ENCODE results near the gene BRPF1. TPM values are rescaled to one million over a fixed set of nuclear protein-coding genes. Genes with fewer than 3 reads are reported as not detected.

The BRPF1 gene
- polyA plus RNA-seq, 1 donor from 2014 or later = 14.9 TPM

- no peak overlapping the region for H3K9ac ChIP-seq (ENCODE audit: low read length)
- no peaks in the 10 kb centered on the region for H3K9me3 ChIP-seq (ENCODE audit: low read length)
- no peak overlapping the region for H3K27ac ChIP-seq (ENCODE audit: low read length)
- H3K79me2 ChIP-seq (replicated peaks; ENCODE audit: insufficient read depth, low read length) = no peaks in the 10 kb centered on the region
- H3K4me3 ChIP-seq (ENCODE audit: low read length) = no peak overlapping the region
- H3F3A ChIP-seq (ENCODE audit: insufficient read depth, low read length, poor library complexity, severe bottlenecking) = no peaks in the 10 kb centered on the region
- no peak overlapping the region for H2AFZ ChIP-seq (ENCODE audit: low read depth, low read length)
- H3K4me2 ChIP-seq (ENCODE audit: low read length) = no peak overlapping the region
- H3K36me3 ChIP-seq (ENCODE audit: insufficient read depth, low read length) = no peaks in the 10 kb centered on the region
- no peaks in the 10 kb centered on the region for H4K20me1 ChIP-seq (ENCODE audit: insufficient read depth)
- TF ChIP-seq REST (IDR thresholded peaks at IDR 0.05; ENCODE audit: borderline replicate concordance) (no peak), MXI1 (conservative IDR thresholded peaks at IDR 0.05; ENCODE audit: poor library complexity, severe bottlenecking) (no peak), SMC3 (conservative IDR thresholded peaks at IDR 0.05; ENCODE audit: poor library complexity) (no peak), RAD21 (conservative IDR thresholded peaks at IDR 0.05) (no peak), TAF1 (IDR thresholded peaks at IDR 0.05; ENCODE audit: low read depth) (no peak), CTCF (IDR thresholded peaks at IDR 0.05; ENCODE audit: poor library complexity, severe bottlenecking) (no peak), EZH2 (IDR thresholded peaks at IDR 0.05; ENCODE audit: borderline replicate concordance, insufficient read depth, low read length, poor library complexity, severe bottlenecking) (no peak), EP300 (conservative IDR thresholded peaks at IDR 0.05; ENCODE audit: poor library complexity, severe bottlenecking) (no peak), POLR2AphosphoS5 (IDR thresholded peaks at IDR 0.05) (no peak)
- no peaks in the 10 kb centered on the region for H3K9me2 ChIP-seq (ENCODE audit: insufficient read depth, low read length)
- no peaks in the 10 kb centered on the region for H3K27me3 ChIP-seq (ENCODE audit: insufficient read depth, low read depth, low read length)
Measured at GRCh38 chr3:9682096-9682495, 49.4 kb upstream of the BRPF1 start.

- no peak for TF ChIP-seq POLR2AphosphoS5 (IDR thresholded peaks at IDR 0.05)
- TF ChIP-seq SMC3 (conservative IDR thresholded peaks at IDR 0.05; ENCODE audit: poor library complexity) = no peak
- no peak for TF ChIP-seq EZH2 (IDR thresholded peaks at IDR 0.05; ENCODE audit: borderline replicate concordance, insufficient read depth, low read length, poor library complexity, severe bottlenecking)
- no peak for TF ChIP-seq TAF1 (IDR thresholded peaks at IDR 0.05; ENCODE audit: low read depth)
- no peak for TF ChIP-seq REST (IDR thresholded peaks at IDR 0.05; ENCODE audit: borderline replicate concordance)
- no peak for TF ChIP-seq RAD21 (conservative IDR thresholded peaks at IDR 0.05)
- TF ChIP-seq EP300 (conservative IDR thresholded peaks at IDR 0.05; ENCODE audit: poor library complexity, severe bottlenecking) = no peak
- TF ChIP-seq CTCF (IDR thresholded peaks at IDR 0.05; ENCODE audit: poor library complexity, severe bottlenecking) = no peak
- TF ChIP-seq MXI1 (conservative IDR thresholded peaks at IDR 0.05; ENCODE audit: poor library complexity, severe bottlenecking) = no peak
- Histone ChIP-seq H3K9ac (ENCODE audit: low read length) (no peak overlapping the region), H3F3A (ENCODE audit: insufficient read depth, low read length, poor library complexity, severe bottlenecking) (no peaks in the 10 kb centered on the region), H3K9me3 (ENCODE audit: low read length) (no peaks in the 10 kb centered on the region), H4K20me1 (ENCODE audit: insufficient read depth) (no peaks in the 10 kb centered on the region), H3K36me3 (ENCODE audit: insufficient read depth, low read length) (no peaks in the 10 kb centered on the region), H3K9me2 (ENCODE audit: insufficient read depth, low read length) (no peaks in the 10 kb centered on the region), H3K4me2 (ENCODE audit: low read length) (no peak overlapping the region), H3K79me2 (replicated peaks; ENCODE audit: insufficient read depth, low read length) (no peaks in the 10 kb centered on the region), H3K27ac (ENCODE audit: low read length) (no peak overlapping the region), H3K4me3 (ENCODE audit: low read length) (no peak overlapping the region), H2AFZ (ENCODE audit: low read depth, low read length) (no peak overlapping the region), H3K27me3 (ENCODE audit: insufficient read depth, low read depth, low read length) (no peaks in the 10 kb centered on the region)
Measured at GRCh38 chr3:9683426-9683825, 48.1 kb upstream of the BRPF1 start.
